Esophagus muscularis mucosa (tissue), 4 donors: ENCODE measurements around the gene TFPI2. TPM values are rescaled to one million over a fixed set of nuclear protein-coding genes. Genes with fewer than 3 reads are reported as not detected.

Experiments
- DNase-seq: peaks from one replicate; pipeline ENCODE4 v3.0.0-alpha.2; 2017; ENCODE audit errors: extremely low spot score
- H3K27ac ChIP-seq, 4 donors: fragments of 200-600 bp; sonication (generic); replicated peaks in 1 of 4; 1 replicate in 3 of 4; 2 replicates in 1 of 4; pipeline ENCODE4 v1.5.1; 2016 to 2019; ENCODE audit warnings: mild to moderate bottlenecking in 1 of 4
- H3K27me3 ChIP-seq, 4 donors: fragments of 200-600 bp; sonication (generic); one replicate each; pipeline versions ENCODE4 v1.5.1 to v1.6.0; 2016 to 2019
- H3K36me3 ChIP-seq, 4 donors: fragments of 200-600 bp; sonication (generic); one replicate each; pipeline ENCODE4 v1.5.1; 2016 to 2019
- H3K4me1 ChIP-seq, 4 donors: fragments of 200-600 bp; sonication (generic); one replicate each; pipeline ENCODE4 v1.5.1; 2016 to 2019
- H3K4me3 ChIP-seq, 4 donors: fragments of 200-600 bp; sonication (generic); 1 replicate in 2 of 4; 2 replicates in 2 of 4; pipeline ENCODE4 v1.5.1; 2016 to 2019; ENCODE audit warnings: mild to moderate bottlenecking in 4 of 4, moderate library complexity in 1 of 4
- H3K9me3 ChIP-seq, 4 donors: fragments of 200-600 bp; sonication (generic); 1 replicate in 3 of 4; 2 replicates in 1 of 4; pipeline ENCODE4 v1.5.1; 2016 to 2019
- EP300 ChIP-seq: sonication (generic); formaldehyde crosslinking; IDR thresholded peaks from one replicate; pipeline ENCODE4 v1.6.1; 2017; ENCODE audit warnings: antibody characterized with exemption
- POLR2A ChIP-seq: fragments of 450-650 bp; IDR thresholded peaks from one replicate; pipeline ENCODE4 v1.6.1; 2017; ENCODE audit warnings: antibody characterized with exemption, moderate library complexity, mild to moderate bottlenecking, low read depth
- POLR2AphosphoS5 ChIP-seq, 2 donors: sonication (generic); formaldehyde crosslinking; IDR thresholded peaks; one replicate each; pipeline ENCODE4 v1.6.1; 2017; ENCODE audit warnings: antibody characterized with exemption in 2 of 2
- WGBS: methylation state at CpG from one replicate; pipeline ENCODE4 v1.1.5; 2018; 5-methylcytosine and 5-hydroxymethylcytosine counted together
- intact Hi-C: fragments of 100-400 bp; cut with DNase I; formaldehyde crosslinking; loops from one replicate; pipeline ENCODE4 v1.15.1; 2023
- total RNA-seq, 4 donors: library from RNA; depleted of rRNA; stranded (reverse); fragments of >200 nt; gene quantifications; one replicate each; pipeline versions ENCODE4 v1.1.0 to v1.2.1, GENCODE V29; 2016
- TF ChIP-seq, protein P1 (sequence below), 3 experiments: fragments of 200-600 bp in 2 of 3; fragments of 450-650 bp in 1 of 3; sonication (generic) in 2 of 3; IDR thresholded peaks; one replicate each; pipeline ENCODE4 v1.5.1; 2017 to 2019; ENCODE audit warnings: antibody characterized with exemption in 3 of 3, mild to moderate bottlenecking in 2 of 3, moderate library complexity in 1 of 3

The TFPI2 gene
- total RNA-seq, 4 donors from 2014 or later: 1.9 to 3.2 (median 2.3) TPM; not detected in 1

DNA sequence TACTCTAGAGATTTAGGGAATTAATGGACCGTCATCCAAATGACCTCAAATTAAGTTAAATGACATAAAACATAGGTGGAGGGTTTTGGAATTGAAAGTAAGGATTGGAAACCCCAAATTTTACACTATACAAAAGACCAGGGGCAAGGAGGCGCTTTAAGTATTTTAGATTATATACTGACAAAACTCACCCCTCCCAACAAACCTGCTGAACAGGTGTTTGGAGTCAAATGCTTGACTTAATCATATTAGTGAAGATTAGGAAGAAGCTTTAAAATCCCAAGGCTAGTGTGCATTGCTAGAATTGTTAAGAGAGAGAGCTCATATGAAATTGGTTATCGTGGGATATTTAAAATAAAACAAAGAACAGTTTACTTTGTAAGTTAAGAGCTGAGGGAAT lies 15.7 kb upstream of the TFPI2 start, which contains the start of gene GNGT1:
Gene GNGT1 (plus strand): TSS at position 301 of the 400 bp plus-strand sequence. CDS start 180 bp downstream, outside the sequence.
- intact Hi-C loops: loop anchor here (5.0 to 10.0 kb wide), 2 partner anchors 101 to 369 kb away; no protein-coding TSS in a partner anchor
- Histone ChIP-seq H3K36me3 (no peaks in the 10 kb centered on the region), H3K27ac (no peak within 1 kb of the TSS), H3K4me1 (peaks cover 8 to 15% (median 13%) of the 10 kb centered on the region in 4 donors), H3K9me3 (no peaks in the 10 kb centered on the region), H3K27me3 (no peaks in the 10 kb centered on the region), H3K4me3 (no peak within 1 kb of the TSS)
- no peak for TF ChIP-seq POLR2A
- no peak for TF ChIP-seq POLR2AphosphoS5 (IDR thresholded peaks at IDR 0.05)
- TF ChIP-seq, protein P1, sequence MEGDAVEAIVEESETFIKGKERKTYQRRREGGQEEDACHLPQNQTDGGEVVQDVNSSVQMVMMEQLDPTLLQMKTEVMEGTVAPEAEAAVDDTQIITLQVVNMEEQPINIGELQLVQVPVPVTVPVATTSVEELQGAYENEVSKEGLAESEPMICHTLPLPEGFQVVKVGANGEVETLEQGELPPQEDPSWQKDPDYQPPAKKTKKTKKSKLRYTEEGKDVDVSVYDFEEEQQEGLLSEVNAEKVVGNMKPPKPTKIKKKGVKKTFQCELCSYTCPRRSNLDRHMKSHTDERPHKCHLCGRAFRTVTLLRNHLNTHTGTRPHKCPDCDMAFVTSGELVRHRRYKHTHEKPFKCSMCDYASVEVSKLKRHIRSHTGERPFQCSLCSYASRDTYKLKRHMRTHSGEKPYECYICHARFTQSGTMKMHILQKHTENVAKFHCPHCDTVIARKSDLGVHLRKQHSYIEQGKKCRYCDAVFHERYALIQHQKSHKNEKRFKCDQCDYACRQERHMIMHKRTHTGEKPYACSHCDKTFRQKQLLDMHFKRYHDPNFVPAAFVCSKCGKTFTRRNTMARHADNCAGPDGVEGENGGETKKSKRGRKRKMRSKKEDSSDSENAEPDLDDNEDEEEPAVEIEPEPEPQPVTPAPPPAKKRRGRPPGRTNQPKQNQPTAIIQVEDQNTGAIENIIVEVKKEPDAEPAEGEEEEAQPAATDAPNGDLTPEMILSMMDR (IDR thresholded peaks at IDR 0.05): no peak
- no peak for DNase-seq
- 79% methylated on average over 3 of the region's 3 CpGs for whole genome bisulfite sequencing

DNA sequence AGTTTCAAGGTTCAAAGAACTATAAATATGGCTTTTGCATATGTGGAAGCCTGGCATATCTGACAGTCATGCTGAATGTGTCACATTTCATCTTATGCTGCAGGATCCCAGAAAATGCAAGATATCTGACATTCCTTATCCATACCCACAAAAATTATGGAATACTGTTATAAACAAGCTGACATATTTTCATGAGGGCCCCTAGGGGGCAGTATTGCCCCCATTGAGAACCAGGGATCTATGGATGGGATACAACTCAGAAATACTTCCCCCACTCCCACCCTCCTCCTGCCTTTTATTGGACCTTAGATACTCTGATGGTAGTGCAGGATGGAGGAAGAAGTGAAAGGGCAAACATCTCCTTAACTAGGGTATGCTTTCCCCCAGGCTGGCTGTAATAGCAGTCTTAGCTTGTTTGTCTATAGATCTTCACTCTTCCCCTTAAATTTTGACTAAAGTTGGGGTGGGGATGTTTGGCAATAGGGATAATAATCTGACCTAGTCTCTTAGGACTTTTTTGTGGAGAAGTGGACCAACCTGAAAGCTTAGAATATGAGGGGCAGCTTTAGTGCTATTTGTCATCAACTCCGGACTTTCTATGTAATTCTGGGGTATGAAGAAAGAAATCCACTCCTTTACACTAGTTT lies 12.3 kb upstream of the TFPI2 start:
- Histone ChIP-seq H3K9me3 (no peaks in the 10 kb centered on the region), H3K27ac (no peak overlapping the region), H3K4me3 (no peak overlapping the region), H3K27me3 (no peaks in the 10 kb centered on the region), H3K36me3 (no peaks in the 10 kb centered on the region), H3K4me1 (no peaks in the 10 kb centered on the region)
- 94% methylated on average over 1 of the region's 1 CpG for WGBS
- TF ChIP-seq POLR2A (no peak), EP300 (no peak)
- TF ChIP-seq, protein P1 (IDR thresholded peaks at IDR 0.05): peak; percentile 62 to 78 (median 68)
- intact Hi-C loops: loop anchor here (5.0 to 10.0 kb wide), 2 partner anchors 184 to 372 kb away; no protein-coding TSS in a partner anchor
- DNase-seq: no peak

DNA sequence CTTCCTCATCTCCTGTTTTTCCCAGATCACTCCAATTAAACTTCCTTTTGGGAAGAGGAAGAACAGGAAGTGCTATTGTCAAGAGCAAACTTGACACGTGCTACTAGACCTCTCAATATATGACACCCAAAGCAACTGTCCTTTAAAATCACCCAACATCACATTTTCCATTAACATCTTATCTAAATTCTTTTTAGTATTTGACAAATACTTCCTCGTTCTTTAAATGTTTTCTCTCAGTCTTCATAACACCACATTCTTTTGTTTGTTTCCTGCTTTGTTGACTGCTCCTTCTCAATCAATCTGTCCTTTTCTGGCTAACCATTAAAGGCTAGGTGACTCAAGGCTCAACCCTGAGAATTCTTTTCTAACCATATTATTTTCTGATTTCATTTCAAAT lies 7.1 kb upstream of the TFPI2 start:
- peaks cover 7 to 13% (median 10%) of the 10 kb centered on the region in 4 donors for H3K4me1 ChIP-seq
- no peak for TF ChIP-seq POLR2A
- TF ChIP-seq EP300: no peak
- no peak for TF ChIP-seq POLR2AphosphoS5 (IDR thresholded peaks at IDR 0.05)
- TF ChIP-seq, protein P1 (IDR thresholded peaks at IDR 0.05): no peak
- no peak overlapping the region for H3K4me3 ChIP-seq
- H3K27ac ChIP-seq: no peak overlapping the region
- no peaks in the 10 kb centered on the region for H3K36me3 ChIP-seq
- DNase-seq: no peak
- no peaks in the 10 kb centered on the region for H3K27me3 ChIP-seq
- no peaks in the 10 kb centered on the region for H3K9me3 ChIP-seq
- WGBS: 76% methylated on average over 2 of the region's 2 CpGs
- intact Hi-C loops: no loop called here

DNA sequence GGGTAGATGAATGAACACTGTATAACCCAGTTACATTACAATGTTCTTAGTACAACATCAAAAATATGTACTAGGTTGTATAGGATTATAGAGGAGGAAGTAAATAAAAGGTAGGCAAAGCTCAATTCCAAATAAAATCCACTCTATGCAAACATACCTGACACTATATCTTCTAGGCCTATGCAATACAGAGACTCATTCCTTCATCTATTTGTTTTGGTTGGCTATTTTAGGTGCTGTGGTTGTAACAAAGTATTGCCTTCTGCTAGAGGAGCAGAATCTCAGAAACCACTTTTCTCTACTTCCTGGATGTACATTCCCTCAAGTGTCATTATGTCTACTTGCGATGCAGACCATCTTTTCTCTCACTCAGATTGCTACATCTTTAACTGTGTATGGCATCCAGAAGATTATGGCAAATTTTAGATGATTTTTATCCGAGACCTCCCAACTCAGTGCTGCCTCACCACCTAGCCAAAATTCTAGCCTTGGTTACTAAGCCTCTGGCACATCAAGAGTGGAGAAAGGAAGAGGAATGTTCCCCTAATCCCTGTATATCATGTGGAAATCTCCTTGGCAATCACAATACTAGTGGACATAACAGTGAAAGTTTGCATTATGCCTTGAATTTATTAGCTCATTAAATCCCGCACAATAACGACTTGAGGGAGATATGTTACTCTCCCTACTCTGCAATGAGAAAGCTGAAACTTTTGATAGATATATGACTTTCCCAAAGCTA lies 5.5 kb upstream of the TFPI2 start:
- no peak overlapping the region for H3K4me3 ChIP-seq
- no peak overlapping the region for H3K27ac ChIP-seq
- H3K27me3 ChIP-seq: no peaks in the 10 kb centered on the region
- no peaks in the 10 kb centered on the region for H3K9me3 ChIP-seq
- H3K36me3 ChIP-seq: no peaks in the 10 kb centered on the region
- TF ChIP-seq, protein P1 (IDR thresholded peaks at IDR 0.05): no peak
- TF ChIP-seq EP300 (no peak), POLR2AphosphoS5 (IDR thresholded peaks at IDR 0.05) (no peak), POLR2A (no peak)
- 70% methylated on average over 4 of the region's 4 CpGs for WGBS
- DNase-seq: no peak
- H3K4me1 ChIP-seq: peaks cover 7 to 14% (median 10%) of the 10 kb centered on the region in 4 donors
- intact Hi-C loops: no loop called here
